SK-N-SH (cell line): ENCODE measurements around the gene CLPX. TPM values are rescaled to one million over a fixed set of nuclear protein-coding genes. Genes with fewer than 3 reads are reported as not detected.

Experiments used
- CTCF ChIA-PET: fragments of 300-600, 350-600 bp; formaldehyde crosslinking; extraction: SDS; loops from one replicate; lab custom pipeline; 2021; lab: Yijun Ruan, JAX
- POLR2A ChIA-PET: fragments of 350-600 bp; sonication (Branson Sonifier 250); formaldehyde crosslinking; extraction: SDS; loops from one replicate; lab custom pipeline; 2020; ENCODE audit warnings: antibody characterized with exemption, inconsistent platforms; lab: Yijun Ruan, JAX
- DNase-seq: peaks from one replicate; pipeline ENCODE4 v3.0.0; 2012
- H2AFZ ChIP-seq: fragments of 200-600 bp; sonication (generic); 2 replicates; pipeline ENCODE4 v1.8.1; 2016; ENCODE audit warnings: antibody characterized with exemption, mild to moderate bottlenecking, low read depth
- H3F3A ChIP-seq: fragments of 200-600 bp; sonication (generic); replicated peaks from 2 replicates; pipeline ENCODE3; 2016; ENCODE audit warnings: antibody characterized with exemption, mild to moderate bottlenecking; ENCODE audit not compliant: insufficient read depth
- H3K27ac ChIP-seq, 2 experiments: fragments of 200-500 bp in 1 of 2; fragments of 200-600 bp in 1 of 2; sonication (Bioruptor generic) in 1 of 2; sonication (generic), shearing (Covaris generic) in 1 of 2; 2 replicates each; pipeline versions ENCODE4 v1.5.1 to v1.6.1; 2014 to 2016; ENCODE audit warnings: low read depth in 2 of 2, inconsistent platforms in 1 of 2, low read length in 1 of 2, mild to moderate bottlenecking in 1 of 2, mixed read lengths in 1 of 2
- H3K27me3 ChIP-seq: fragments of 200-600 bp; sonication (generic), shearing (Covaris generic); 2 replicates; pipeline ENCODE4 v1.6.1; 2016; ENCODE audit warnings: mixed run types; ENCODE audit not compliant: insufficient read depth
- H3K36me3 ChIP-seq, 2 experiments: fragments of 200-500 bp in 1 of 2; fragments of 200-600 bp in 1 of 2; sonication (Bioruptor generic) in 1 of 2; sonication (generic) in 1 of 2; replicated peaks in 1 of 2; 2 replicates each; pipeline versions ENCODE3 to v1.5.1; 2014 to 2016; ENCODE audit warnings: low read length in 1 of 2, mild to moderate bottlenecking in 1 of 2; ENCODE audit not compliant: insufficient read depth in 2 of 2, control insufficient read depth in 1 of 2
- H3K4me1 ChIP-seq, 2 experiments: fragments of 200-500 bp in 1 of 2; fragments of 200-600 bp in 1 of 2; sonication (Bioruptor generic) in 1 of 2; sonication (generic), shearing (Covaris generic) in 1 of 2; 2 replicates each; pipeline versions ENCODE4 v1.5.1 to v1.6.1; 2014 to 2016; ENCODE audit warnings: low read depth in 1 of 2, low read length in 1 of 2, mixed run types in 1 of 2; ENCODE audit not compliant: insufficient read depth in 2 of 2, control insufficient read depth in 1 of 2
- H3K4me2 ChIP-seq: fragments of 200-600 bp; sonication (generic), shearing (Covaris generic); 2 replicates; pipeline ENCODE4 v1.6.1; 2017; ENCODE audit warnings: mixed run types
- H3K4me3 ChIP-seq, 2 experiments: fragments of 200-500 bp in 1 of 2; fragments of 200-600 bp in 1 of 2; sonication (Bioruptor generic) in 1 of 2; sonication (generic), shearing (Covaris generic) in 1 of 2; 2 replicates each; pipeline versions ENCODE4 v1.5.1 to v1.8.1; 2014 to 2016; ENCODE audit warnings: low read depth in 2 of 2, inconsistent platforms in 1 of 2, low read length in 1 of 2, mild to moderate bottlenecking in 1 of 2, mixed read lengths in 1 of 2, moderate library complexity in 1 of 2
- H3K79me2 ChIP-seq: fragments of 200-600 bp; sonication (generic); 2 replicates; pipeline ENCODE4 v1.8.1; 2017; ENCODE audit warnings: mild to moderate bottlenecking; ENCODE audit not compliant: insufficient read depth
- H3K9ac ChIP-seq: fragments of 200-600 bp; sonication (generic); 2 replicates; pipeline ENCODE4 v1.6.1; 2017; ENCODE audit warnings: mixed run types
- H3K9me2 ChIP-seq: fragments of 200-600 bp; sonication (generic); 2 replicates; pipeline ENCODE4 v1.6.1; 2017; ENCODE audit warnings: mixed run types
- H3K9me3 ChIP-seq: fragments of 200-600 bp; sonication (generic); 2 replicates; pipeline ENCODE4 v1.6.1; 2017; ENCODE audit warnings: mixed run types, mild to moderate bottlenecking, moderate library complexity
- H4K20me1 ChIP-seq: fragments of 200-600 bp; sonication (generic); 2 replicates; pipeline ENCODE4 v1.6.1; 2017; ENCODE audit warnings: mild to moderate bottlenecking, mixed run types; ENCODE audit not compliant: insufficient read depth
- EZH2phosphoT487 ChIP-seq: fragments of 200-600 bp; sonication (generic); IDR thresholded peaks from 2 replicates; pipeline ENCODE4 v1.6.1; 2017; ENCODE audit warnings: low read depth, mixed run types, mild to moderate bottlenecking, antibody characterized with exemption, moderate library complexity, borderline replicate concordance
- FOSL2 ChIP-seq: IDR thresholded peaks from 2 replicates; pipeline ENCODE4 v1.4.0; 2012; ENCODE audit warnings: low read depth, mild to moderate bottlenecking, moderate library complexity, borderline replicate concordance
- FOXJ3 ChIP-seq: sonication (generic); formaldehyde crosslinking; IDR thresholded peaks from 2 replicates; pipeline ENCODE4 v1.5.1; 2020; ENCODE audit warnings: mild to moderate bottlenecking, missing genetic modification reagents
- FOXM1 ChIP-seq: IDR thresholded peaks from 2 replicates; pipeline ENCODE4 v1.4.0; 2012; ENCODE audit warnings: low read depth, mild to moderate bottlenecking
- GABPA ChIP-seq: IDR thresholded peaks from 2 replicates; pipeline ENCODE4 v1.4.0; 2012; ENCODE audit warnings: low read depth, mild to moderate bottlenecking
- MEF2A ChIP-seq: IDR thresholded peaks from 2 replicates; pipeline ENCODE4 v1.4.0; 2012; ENCODE audit warnings: low read depth, borderline replicate concordance
- MXI1 ChIP-seq: IDR thresholded peaks from 2 replicates; pipeline ENCODE4 v1.6.1; 2012; ENCODE audit warnings: mild to moderate bottlenecking, low read depth, low read length, improper control_type of control experiment
- RFX5 ChIP-seq: IDR thresholded peaks from 2 replicates; pipeline ENCODE4 v1.6.1; 2012; ENCODE audit warnings: mild to moderate bottlenecking, improper control_type of control experiment, low read length
- RXRA ChIP-seq: IDR thresholded peaks from 2 replicates; pipeline ENCODE4 v1.4.0; 2012; ENCODE audit warnings: low read depth, mild to moderate bottlenecking, borderline replicate concordance
- TAF1 ChIP-seq: IDR thresholded peaks from 2 replicates; pipeline ENCODE4 v1.6.1; 2012; ENCODE audit warnings: low read depth, mild to moderate bottlenecking, low read length, moderate library complexity, borderline replicate concordance
- TCF12 ChIP-seq: IDR thresholded peaks from 2 replicates; pipeline ENCODE4 v1.4.0; 2012
- TEAD4 ChIP-seq: IDR thresholded peaks from 2 replicates; pipeline ENCODE4 v1.4.0; 2012; ENCODE audit warnings: mild to moderate bottlenecking, borderline replicate concordance; ENCODE audit not compliant: insufficient read depth
- WGBS: methylation state at CpG from one replicate; pipeline ENCODE4 v1.1.6; 2017; ENCODE audit warnings: low lambda C conversion rate; 5-methylcytosine and 5-hydroxymethylcytosine counted together
- polyA plus RNA-seq, 3 experiments: library from polyadenylated mRNA; depleted of rRNA; stranded (reverse); fragments of >200 nt; gene quantifications; 2 replicates each; pipeline ENCODE4 v1.2.3, GENCODE V29; 2012
- TF ChIP-seq, protein P1 (sequence below): IDR thresholded peaks from 2 replicates; pipeline ENCODE4 v1.4.0; 2012; ENCODE audit warnings: low read depth
- TF ChIP-seq, protein P2 (sequence below): fragments of 200-600 bp; sonication (generic); IDR thresholded peaks from 2 replicates; pipeline ENCODE4 v1.6.1; 2017; ENCODE audit warnings: antibody characterized with exemption, mild to moderate bottlenecking, moderate library complexity
- TF ChIP-seq, protein P3 (sequence below): IDR thresholded peaks from 2 replicates; pipeline ENCODE4 v1.6.1; 2012; ENCODE audit warnings: mild to moderate bottlenecking, low read depth, low read length, moderate library complexity
- TF ChIP-seq, protein P4 (sequence below): IDR thresholded peaks from 2 replicates; pipeline ENCODE4 v1.4.0; 2012; ENCODE audit warnings: low read depth, borderline replicate concordance
- TF ChIP-seq, protein P5 (sequence below): fragments of 150-350 bp; IDR thresholded peaks from 2 replicates; pipeline ENCODE4 v1.6.1; 2016; ENCODE audit warnings: mild to moderate bottlenecking, low read depth, low read length
- TF ChIP-seq, protein P6 (sequence below): IDR thresholded peaks from 2 replicates; pipeline ENCODE4; 2012

CLPX gene
- polyA plus RNA-seq, 1 of the 3 experiments (the other 2 are of a cell fraction): 12.9 TPM

DNA sequence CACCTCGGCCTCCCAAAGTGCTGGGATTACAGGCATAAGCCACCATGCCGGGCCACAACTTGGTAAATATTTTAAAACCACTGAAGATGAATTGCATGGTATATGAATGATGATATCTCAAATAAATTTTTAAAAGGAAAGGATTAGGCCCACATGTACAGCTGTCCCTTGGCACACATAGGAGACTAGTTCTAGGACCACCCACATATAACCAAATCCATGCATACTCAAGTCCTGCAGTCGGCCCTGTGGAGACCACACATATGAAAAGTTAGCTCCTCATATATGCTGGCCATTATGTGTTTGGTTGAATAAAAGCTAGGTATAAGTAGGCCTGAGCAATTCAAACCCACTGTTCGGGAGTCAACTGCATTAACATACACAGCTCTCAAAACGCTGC is 10.6 kb downstream of the CLPX start:
- H3K36me3 ChIP-seq: peaks cover 29 to 71% of the 10 kb centered on the region in 2 experiments
- DNase-seq: no peak
- ChIA-PET CTCF (no interaction called here), POLR2A (interaction anchor here (1.1 kb wide), 1 partner anchor 11 kb away, joined by 3 read pairs; no protein-coding TSS in a partner anchor)
- no peak overlapping the region for H3K27ac ChIP-seq
- 93% methylated on average over 5 of the region's 5 CpGs for WGBS
- H3K4me1 ChIP-seq: no peaks in the 10 kb centered on the region
- no peaks in the 10 kb centered on the region for H3F3A ChIP-seq
- no peak overlapping the region for H2AFZ ChIP-seq
- H3K4me3 ChIP-seq: no peak overlapping the region
- TF ChIP-seq, protein P1, sequence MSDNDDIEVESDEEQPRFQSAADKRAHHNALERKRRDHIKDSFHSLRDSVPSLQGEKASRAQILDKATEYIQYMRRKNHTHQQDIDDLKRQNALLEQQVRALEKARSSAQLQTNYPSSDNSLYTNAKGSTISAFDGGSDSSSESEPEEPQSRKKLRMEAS: no peak
- no peak for TF ChIP-seq RXRA
- TF ChIP-seq FOXM1: no peak
- TF ChIP-seq TCF12: no peak
- TF ChIP-seq MXI1: no peak
- TF ChIP-seq, protein P2, sequence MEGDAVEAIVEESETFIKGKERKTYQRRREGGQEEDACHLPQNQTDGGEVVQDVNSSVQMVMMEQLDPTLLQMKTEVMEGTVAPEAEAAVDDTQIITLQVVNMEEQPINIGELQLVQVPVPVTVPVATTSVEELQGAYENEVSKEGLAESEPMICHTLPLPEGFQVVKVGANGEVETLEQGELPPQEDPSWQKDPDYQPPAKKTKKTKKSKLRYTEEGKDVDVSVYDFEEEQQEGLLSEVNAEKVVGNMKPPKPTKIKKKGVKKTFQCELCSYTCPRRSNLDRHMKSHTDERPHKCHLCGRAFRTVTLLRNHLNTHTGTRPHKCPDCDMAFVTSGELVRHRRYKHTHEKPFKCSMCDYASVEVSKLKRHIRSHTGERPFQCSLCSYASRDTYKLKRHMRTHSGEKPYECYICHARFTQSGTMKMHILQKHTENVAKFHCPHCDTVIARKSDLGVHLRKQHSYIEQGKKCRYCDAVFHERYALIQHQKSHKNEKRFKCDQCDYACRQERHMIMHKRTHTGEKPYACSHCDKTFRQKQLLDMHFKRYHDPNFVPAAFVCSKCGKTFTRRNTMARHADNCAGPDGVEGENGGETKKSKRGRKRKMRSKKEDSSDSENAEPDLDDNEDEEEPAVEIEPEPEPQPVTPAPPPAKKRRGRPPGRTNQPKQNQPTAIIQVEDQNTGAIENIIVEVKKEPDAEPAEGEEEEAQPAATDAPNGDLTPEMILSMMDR: no peak
- TF ChIP-seq, protein P3, sequence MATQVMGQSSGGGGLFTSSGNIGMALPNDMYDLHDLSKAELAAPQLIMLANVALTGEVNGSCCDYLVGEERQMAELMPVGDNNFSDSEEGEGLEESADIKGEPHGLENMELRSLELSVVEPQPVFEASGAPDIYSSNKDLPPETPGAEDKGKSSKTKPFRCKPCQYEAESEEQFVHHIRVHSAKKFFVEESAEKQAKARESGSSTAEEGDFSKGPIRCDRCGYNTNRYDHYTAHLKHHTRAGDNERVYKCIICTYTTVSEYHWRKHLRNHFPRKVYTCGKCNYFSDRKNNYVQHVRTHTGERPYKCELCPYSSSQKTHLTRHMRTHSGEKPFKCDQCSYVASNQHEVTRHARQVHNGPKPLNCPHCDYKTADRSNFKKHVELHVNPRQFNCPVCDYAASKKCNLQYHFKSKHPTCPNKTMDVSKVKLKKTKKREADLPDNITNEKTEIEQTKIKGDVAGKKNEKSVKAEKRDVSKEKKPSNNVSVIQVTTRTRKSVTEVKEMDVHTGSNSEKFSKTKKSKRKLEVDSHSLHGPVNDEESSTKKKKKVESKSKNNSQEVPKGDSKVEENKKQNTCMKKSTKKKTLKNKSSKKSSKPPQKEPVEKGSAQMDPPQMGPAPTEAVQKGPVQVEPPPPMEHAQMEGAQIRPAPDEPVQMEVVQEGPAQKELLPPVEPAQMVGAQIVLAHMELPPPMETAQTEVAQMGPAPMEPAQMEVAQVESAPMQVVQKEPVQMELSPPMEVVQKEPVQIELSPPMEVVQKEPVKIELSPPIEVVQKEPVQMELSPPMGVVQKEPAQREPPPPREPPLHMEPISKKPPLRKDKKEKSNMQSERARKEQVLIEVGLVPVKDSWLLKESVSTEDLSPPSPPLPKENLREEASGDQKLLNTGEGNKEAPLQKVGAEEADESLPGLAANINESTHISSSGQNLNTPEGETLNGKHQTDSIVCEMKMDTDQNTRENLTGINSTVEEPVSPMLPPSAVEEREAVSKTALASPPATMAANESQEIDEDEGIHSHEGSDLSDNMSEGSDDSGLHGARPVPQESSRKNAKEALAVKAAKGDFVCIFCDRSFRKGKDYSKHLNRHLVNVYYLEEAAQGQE: no peak
- no peak for TF ChIP-seq EZH2phosphoT487
- TF ChIP-seq, protein P4, sequence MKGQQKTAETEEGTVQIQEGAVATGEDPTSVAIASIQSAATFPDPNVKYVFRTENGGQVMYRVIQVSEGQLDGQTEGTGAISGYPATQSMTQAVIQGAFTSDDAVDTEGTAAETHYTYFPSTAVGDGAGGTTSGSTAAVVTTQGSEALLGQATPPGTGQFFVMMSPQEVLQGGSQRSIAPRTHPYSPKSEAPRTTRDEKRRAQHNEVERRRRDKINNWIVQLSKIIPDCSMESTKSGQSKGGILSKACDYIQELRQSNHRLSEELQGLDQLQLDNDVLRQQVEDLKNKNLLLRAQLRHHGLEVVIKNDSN: no peak
- no peak for TF ChIP-seq FOXJ3 (CRISPR knock-in tag)
- TF ChIP-seq GABPA: no peak
- no peak for TF ChIP-seq RFX5
- TF ChIP-seq, protein P5, sequence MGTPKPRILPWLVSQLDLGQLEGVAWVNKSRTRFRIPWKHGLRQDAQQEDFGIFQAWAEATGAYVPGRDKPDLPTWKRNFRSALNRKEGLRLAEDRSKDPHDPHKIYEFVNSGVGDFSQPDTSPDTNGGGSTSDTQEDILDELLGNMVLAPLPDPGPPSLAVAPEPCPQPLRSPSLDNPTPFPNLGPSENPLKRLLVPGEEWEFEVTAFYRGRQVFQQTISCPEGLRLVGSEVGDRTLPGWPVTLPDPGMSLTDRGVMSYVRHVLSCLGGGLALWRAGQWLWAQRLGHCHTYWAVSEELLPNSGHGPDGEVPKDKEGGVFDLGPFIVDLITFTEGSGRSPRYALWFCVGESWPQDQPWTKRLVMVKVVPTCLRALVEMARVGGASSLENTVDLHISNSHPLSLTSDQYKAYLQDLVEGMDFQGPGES: no peak
- no peak for TF ChIP-seq TEAD4
- TF ChIP-seq FOSL2: no peak
- TF ChIP-seq MEF2A: no peak
- no peak for TF ChIP-seq TAF1
- TF ChIP-seq, protein P6, sequence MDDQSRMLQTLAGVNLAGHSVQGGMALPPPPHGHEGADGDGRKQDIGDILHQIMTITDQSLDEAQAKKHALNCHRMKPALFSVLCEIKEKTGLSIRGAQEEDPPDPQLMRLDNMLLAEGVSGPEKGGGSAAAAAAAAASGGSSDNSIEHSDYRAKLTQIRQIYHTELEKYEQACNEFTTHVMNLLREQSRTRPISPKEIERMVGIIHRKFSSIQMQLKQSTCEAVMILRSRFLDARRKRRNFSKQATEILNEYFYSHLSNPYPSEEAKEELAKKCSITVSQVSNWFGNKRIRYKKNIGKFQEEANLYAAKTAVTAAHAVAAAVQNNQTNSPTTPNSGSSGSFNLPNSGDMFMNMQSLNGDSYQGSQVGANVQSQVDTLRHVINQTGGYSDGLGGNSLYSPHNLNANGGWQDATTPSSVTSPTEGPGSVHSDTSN: no peak
- H4K20me1 ChIP-seq: 0 out of 2 replicates have a peak, but pooled peaks cover 1% of the 10 kb centered on the region
- no peak overlapping the region for H3K4me2 ChIP-seq
- no peak overlapping the region for H3K9ac ChIP-seq
- H3K27me3 ChIP-seq: no peaks in the 10 kb centered on the region
- no peaks in the 10 kb centered on the region for H3K9me2 ChIP-seq
- peaks cover 78% of the 10 kb centered on the region for H3K79me2 ChIP-seq
- H3K9me3 ChIP-seq: no peaks in the 10 kb centered on the region
